Sigmoid colon (tissue), 7 donors: Measurements from ENCODE around the gene COQ8A. TPM values are rescaled to one million over a fixed set of nuclear protein-coding genes. Genes with fewer than 3 reads are reported as not detected.

Source experiments
- DNase-seq: peaks from one replicate; pipeline ENCODE4 v3.0.0-alpha.2; 2019
- H3K27ac ChIP-seq, 4 donors: fragments of 200-600 bp; sonication (generic); one replicate each; pipeline ENCODE4 v1.5.1; 2016 to 2019; ENCODE audit warnings: mild to moderate bottlenecking in 1 of 4
- H3K27me3 ChIP-seq, 3 donors: fragments of 200-600 bp; sonication (generic); one replicate each; pipeline ENCODE4 v1.5.1; 2019; ENCODE audit warnings: mild to moderate bottlenecking in 1 of 3
- H3K36me3 ChIP-seq, 4 donors: fragments of 200-600 bp; sonication (generic); one replicate each; pipeline ENCODE4 v1.5.1; 2016 to 2019
- H3K4me1 ChIP-seq, 4 donors: fragments of 200-600 bp; sonication (generic); one replicate each; pipeline ENCODE4 v1.5.1; 2017 to 2019
- H3K4me3 ChIP-seq, 4 donors: fragments of 200-600 bp; sonication (generic); one replicate each; pipeline ENCODE4 v1.5.1; 2017 to 2019; ENCODE audit warnings: mild to moderate bottlenecking in 2 of 4, moderate library complexity in 1 of 4
- H3K9me3 ChIP-seq, 4 donors: fragments of 200-600 bp in 3 of 4; sonication (generic) in 3 of 4; one replicate each; pipeline versions ENCODE4 v1.5.1 to v1.6.1; 2013 to 2019
- CTCF ChIP-seq, 4 experiments: fragments of 450-650 bp in 3 of 4; fragments of 200-600 bp in 1 of 4; IDR thresholded peaks; one replicate each; pipeline ENCODE4 v1.5.1; 2016 to 2019; ENCODE audit warnings: antibody characterized with exemption in 4 of 4, mild to moderate bottlenecking in 3 of 4, moderate library complexity in 2 of 4
- EP300 ChIP-seq, 4 donors: sonication (generic); formaldehyde crosslinking; IDR thresholded peaks; one replicate each; pipeline ENCODE4 v1.6.1; 2017; ENCODE audit warnings: antibody characterized with exemption in 4 of 4
- POLR2A ChIP-seq, 2 donors: fragments of 450-650 bp; IDR thresholded peaks; one replicate each; pipeline ENCODE4 v1.6.1; 2016; ENCODE audit warnings: antibody characterized with exemption in 2 of 2, mild to moderate bottlenecking in 2 of 2, moderate library complexity in 2 of 2
- POLR2AphosphoS5 ChIP-seq, 4 donors: sonication (generic); formaldehyde crosslinking; IDR thresholded peaks; one replicate each; pipeline ENCODE4 v1.6.1; 2017; ENCODE audit warnings: antibody characterized with exemption in 4 of 4
- WGBS, 2 donors: extraction: QIAGEN DNeasy Blood & Tissue Kit; methylation state at CpG; one replicate each; pipeline ENCODE4 v1.1.7; 2013; 5-methylcytosine and 5-hydroxymethylcytosine counted together
- intact Hi-C: fragments of 100-400 bp; cut with DNase I; formaldehyde crosslinking; loops from one replicate; pipeline ENCODE4 v1.15.1; 2023
- polyA plus RNA-seq, 3 donors: library from polyadenylated mRNA; stranded (reverse); fragments of 200-250 nt; gene quantifications; one replicate each; pipeline ENCODE4 v1.2.3, GENCODE V29; 2013
- total RNA-seq, 4 donors: library from RNA; depleted of rRNA; stranded (reverse); fragments of >200 nt; gene quantifications; one replicate each; pipeline ENCODE4 v1.1.0, GENCODE V29; 2016
- donor health status: healthy with polysubstance abuse.
- donor health status: Bipolar disorder and iron deficiency.
- donor health status: healthy.

COQ8A gene
- total and polyA plus RNA-seq, 7 donors, result 20.3 to 129 (median 60.2) TPM

DNA sequence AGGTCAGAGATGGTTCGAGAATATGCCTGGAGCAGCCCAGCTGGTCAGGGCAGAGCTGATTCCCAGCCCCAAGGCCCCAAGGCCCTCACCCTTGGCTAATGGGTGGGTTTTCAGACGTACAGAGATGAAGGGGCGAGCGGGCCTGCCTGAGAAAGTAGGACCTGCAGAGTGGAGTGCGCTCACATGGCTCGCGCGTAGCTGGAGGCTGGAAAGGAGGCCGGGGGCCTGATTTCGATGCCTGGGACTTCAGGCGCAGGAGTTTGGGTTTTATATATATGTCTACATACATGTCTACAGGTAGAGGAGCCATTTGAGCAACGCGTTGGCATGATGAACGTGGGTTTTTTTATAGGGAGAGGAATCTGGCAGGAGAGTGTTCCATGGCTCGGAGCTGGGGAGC lies 8.9 kb downstream of the COQ8A start:
- Histone ChIP-seq H3K36me3 (no peaks in the 10 kb centered on the region), H3K9me3 (peaks cover 0 to 3% (median 0%) of the 10 kb centered on the region in 4 donors), H3K27ac (no peak overlapping the region), H3K27me3 (no peaks in the 10 kb centered on the region), H3K4me3 (no peak overlapping the region), H3K4me1 (peaks cover 0 to 57% (median 48%) of the 10 kb centered on the region in 4 donors)
- no peak for TF ChIP-seq EP300 (IDR thresholded peaks at IDR 0.05)
- TF ChIP-seq POLR2A (IDR thresholded peaks at IDR 0.05), result no peak
- no peak for TF ChIP-seq POLR2AphosphoS5 (IDR thresholded peaks at IDR 0.05)
- TF ChIP-seq CTCF (IDR thresholded peaks at IDR 0.05), result no peak
- WGBS, 2 donors, result 91 to 94% methylated on average over 15 of the region's 15 CpGs
- DNase-seq, result no peak
- intact Hi-C loops, result no loop called here

GRCh38 chr1:226949401-226949800 lies 9.3 kb downstream of the COQ8A start:
- H3K36me3 ChIP-seq, result no peaks in the 10 kb centered on the region
- intact Hi-C loops, result no loop called here
- no peak overlapping the region for H3K27ac ChIP-seq
- H3K9me3 ChIP-seq, result peaks cover 0 to 3% (median 0%) of the 10 kb centered on the region in 4 donors
- WGBS, 2 donors, result 94 to 97% methylated on average over 3 of the region's 3 CpGs
- H3K4me1 ChIP-seq, result peaks cover 0 to 53% (median 44%) of the 10 kb centered on the region in 4 donors
- DNase-seq, result no peak
- H3K27me3 ChIP-seq, result no peaks in the 10 kb centered on the region
- no peak overlapping the region for H3K4me3 ChIP-seq
- TF ChIP-seq EP300 (IDR thresholded peaks at IDR 0.05) (no peak), POLR2AphosphoS5 (IDR thresholded peaks at IDR 0.05) (no peak), CTCF (IDR thresholded peaks at IDR 0.05) (no peak), POLR2A (IDR thresholded peaks at IDR 0.05) (no peak)

GRCh38 chr1:226950316-226950715 lies 10.2 kb downstream of the COQ8A start:
- intact Hi-C loops, result no loop called here
- H3K27me3 ChIP-seq, result no peaks in the 10 kb centered on the region
- H3K4me1 ChIP-seq, result peaks cover 0 to 44% (median 36%) of the 10 kb centered on the region in 4 donors
- 92 to 98% methylated on average over 1 of the region's 1 CpG for WGBS, 2 donors
- no peak overlapping the region for H3K27ac ChIP-seq
- no peak for DNase-seq
- H3K9me3 ChIP-seq, result peaks cover 0 to 3% (median 0%) of the 10 kb centered on the region in 4 donors
- H3K4me3 ChIP-seq, result no peak overlapping the region
- TF ChIP-seq POLR2A (IDR thresholded peaks at IDR 0.05) (no peak), EP300 (IDR thresholded peaks at IDR 0.05) (no peak), CTCF (IDR thresholded peaks at IDR 0.05) (no peak), POLR2AphosphoS5 (IDR thresholded peaks at IDR 0.05) (no peak)
- no peaks in the 10 kb centered on the region for H3K36me3 ChIP-seq

- H3K27me3 ChIP-seq, result no peaks in the 10 kb centered on the region
- H3K4me3 ChIP-seq, result no peak overlapping the region
- TF ChIP-seq CTCF (IDR thresholded peaks at IDR 0.05), result no peak
- TF ChIP-seq POLR2AphosphoS5 (IDR thresholded peaks at IDR 0.05), result no peak
- TF ChIP-seq EP300 (IDR thresholded peaks at IDR 0.05), result no peak
- no peak for TF ChIP-seq POLR2A (IDR thresholded peaks at IDR 0.05)
- peaks cover 0 to 39% (median 31%) of the 10 kb centered on the region in 4 donors for H3K4me1 ChIP-seq
- no peak for DNase-seq
- intact Hi-C loops, result no loop called here
- H3K27ac ChIP-seq, result no peak overlapping the region
- WGBS, 2 donors, result 74 to 81% methylated on average over 6 of the region's 6 CpGs
- H3K36me3 ChIP-seq, result no peaks in the 10 kb centered on the region
- peaks cover 0 to 3% (median 0%) of the 10 kb centered on the region in 4 donors for H3K9me3 ChIP-seq
Measured at GRCh38 chr1:226950871-226951270, 10.8 kb downstream of the COQ8A start.
